ENCODE results near the gene PRSS57. TPM values are rescaled to one million over a fixed set of nuclear protein-coding genes. Genes with fewer than 3 reads are reported as not detected.
"Not testable (repeated sequence)": the region's sequence is repeated elsewhere in the genome, so short reads cannot be mapped to it uniquely, and the experiment has no call there.

The PRSS57 gene
- total and polyA plus RNA-seq, 2 donors from 2014 or later, result not detected

- intact Hi-C loops (cut with DNase I), result no loop called here
Measured at GRCh38 chr19:670609-671075, 24.6 kb downstream of the PRSS57 start.

GRCh38 chr19:668675-669434 lies 26.4 kb downstream of the PRSS57 start:
- intact Hi-C loops (cut with DNase I), result loop anchor here (5.0 kb wide), 1 partner anchor 58 kb away; no protein-coding TSS in a partner anchor
- not testable (repeated sequence) for H3K4me1 ChIP-seq (ENCODE audit: control insufficient read depth in 2 of 3, insufficient read depth in 2 of 3, low read depth in 1 of 3, low read length in 3 of 3); FAIRE-seq

More at GRCh38 chr19:670609-671075, 24.6 kb downstream of the PRSS57 start:
- FAIRE-seq (no peak), DNase-seq (no peak)
- Histone ChIP-seq H3K27ac (ENCODE audit: low read depth in 2 of 2, low read length in 2 of 2) (no peak overlapping the region), H3K27me3 (ENCODE audit: control insufficient read depth, insufficient read depth, low read length) (no peaks in the 10 kb centered on the region), H3K9ac (ENCODE audit: low read length in 3 of 3) (no peak overlapping the region), H3K36me3 (ENCODE audit: control insufficient read depth in 2 of 3, insufficient read depth in 3 of 3, low read length in 3 of 3) (no peaks in the 10 kb centered on the region), H3K9me3 (ENCODE audit: control insufficient read depth in 2 of 3, insufficient read depth in 1 of 3, low read length in 3 of 3) (no peaks in the 10 kb centered on the region), H3K4me3 (ENCODE audit: low read length in 3 of 3) (no peak overlapping the region), H3K4me1 (ENCODE audit: control insufficient read depth in 2 of 3, insufficient read depth in 2 of 3, low read depth in 1 of 3, low read length in 3 of 3) (peaks cover 0 to 4% (median 0%) of the 10 kb centered on the region in 3 donors)
- TF ChIP-seq CTCF (IDR thresholded peaks at IDR 0.05; ENCODE audit: borderline replicate concordance, extremely low read depth, insufficient read depth), result no peak

GRCh38 chr19:666985-667573 lies 28.2 kb downstream of the PRSS57 start:
- peaks cover 0 to 15% (median 4%) of the 10 kb centered on the region in 3 donors for H3K4me1 ChIP-seq (ENCODE audit: control insufficient read depth in 2 of 3, insufficient read depth in 2 of 3, low read depth in 1 of 3, low read length in 3 of 3)
- intact Hi-C loops (cut with DNase I), result loop anchor here (5.0 kb wide), 1 partner anchor 60 kb away; no protein-coding TSS in a partner anchor
- H3K9me3 ChIP-seq (ENCODE audit: control insufficient read depth in 2 of 3, insufficient read depth in 1 of 3, low read length in 3 of 3); H3K4me3 ChIP-seq (ENCODE audit: low read length in 3 of 3); FAIRE-seq; H3K36me3 ChIP-seq (ENCODE audit: control insufficient read depth in 2 of 3, insufficient read depth in 3 of 3, low read length in 3 of 3); H3K27me3 ChIP-seq (ENCODE audit: control insufficient read depth, insufficient read depth, low read length); DNase-seq; H3K27ac ChIP-seq (ENCODE audit: low read depth in 2 of 2, low read length in 2 of 2); H3K9ac ChIP-seq (ENCODE audit: low read length in 3 of 3): not testable (repeated sequence)

More at GRCh38 chr19:668675-669434, 26.4 kb downstream of the PRSS57 start:
- H3K9me3 ChIP-seq (ENCODE audit: control insufficient read depth in 2 of 3, insufficient read depth in 1 of 3, low read length in 3 of 3); H3K36me3 ChIP-seq (ENCODE audit: control insufficient read depth in 2 of 3, insufficient read depth in 3 of 3, low read length in 3 of 3); H3K9ac ChIP-seq (ENCODE audit: low read length in 3 of 3); DNase-seq; H3K4me3 ChIP-seq (ENCODE audit: low read length in 3 of 3); H3K27ac ChIP-seq (ENCODE audit: low read depth in 2 of 2, low read length in 2 of 2); H3K27me3 ChIP-seq (ENCODE audit: control insufficient read depth, insufficient read depth, low read length): not testable (repeated sequence)

- FAIRE-seq, result no peak
- H3K9me3 ChIP-seq (ENCODE audit: control insufficient read depth in 2 of 3, insufficient read depth in 1 of 3, low read length in 3 of 3), result no peaks in the 10 kb centered on the region
- peak; percentile 98 for TF ChIP-seq CTCF (IDR thresholded peaks at IDR 0.05; ENCODE audit: borderline replicate concordance, extremely low read depth, insufficient read depth)
- intact Hi-C loops (cut with DNase I), result loop anchor here (5.0 kb wide), 1 partner anchor 62 kb away; no protein-coding TSS in a partner anchor
- H3K4me1 ChIP-seq (ENCODE audit: control insufficient read depth in 2 of 3, insufficient read depth in 2 of 3, low read depth in 1 of 3, low read length in 3 of 3), result peaks cover 0 to 36% (median 8%) of the 10 kb centered on the region in 3 donors
- peak overlapping the region in 2 of 3 donors; percentile 25 to 58 for H3K4me3 ChIP-seq (ENCODE audit: low read length in 3 of 3)
- no peaks in the 10 kb centered on the region for H3K27me3 ChIP-seq (ENCODE audit: control insufficient read depth, insufficient read depth, low read length)
- no peak overlapping the region for H3K27ac ChIP-seq (ENCODE audit: low read depth in 2 of 2, low read length in 2 of 2)
- H3K9ac ChIP-seq (ENCODE audit: low read length in 3 of 3), result no peak overlapping the region
- no peaks in the 10 kb centered on the region for H3K36me3 ChIP-seq (ENCODE audit: control insufficient read depth in 2 of 3, insufficient read depth in 3 of 3, low read length in 3 of 3)
- DNase-seq, result peak; percentile 86 to 94 (median 92)
Measured at GRCh38 chr19:664913-665443, 30.3 kb downstream of the PRSS57 start.

All from kidney (tissue), 14 donors.